Measurements from ENCODE around the gene SSTR3. TPM values are rescaled to one million over a fixed set of nuclear protein-coding genes. Genes with fewer than 3 reads are reported as not detected.

The SSTR3 gene
- total and polyA plus RNA-seq, 2 experiments from 2014 or later = 0.06 TPM; not detected in 1

DNA sequence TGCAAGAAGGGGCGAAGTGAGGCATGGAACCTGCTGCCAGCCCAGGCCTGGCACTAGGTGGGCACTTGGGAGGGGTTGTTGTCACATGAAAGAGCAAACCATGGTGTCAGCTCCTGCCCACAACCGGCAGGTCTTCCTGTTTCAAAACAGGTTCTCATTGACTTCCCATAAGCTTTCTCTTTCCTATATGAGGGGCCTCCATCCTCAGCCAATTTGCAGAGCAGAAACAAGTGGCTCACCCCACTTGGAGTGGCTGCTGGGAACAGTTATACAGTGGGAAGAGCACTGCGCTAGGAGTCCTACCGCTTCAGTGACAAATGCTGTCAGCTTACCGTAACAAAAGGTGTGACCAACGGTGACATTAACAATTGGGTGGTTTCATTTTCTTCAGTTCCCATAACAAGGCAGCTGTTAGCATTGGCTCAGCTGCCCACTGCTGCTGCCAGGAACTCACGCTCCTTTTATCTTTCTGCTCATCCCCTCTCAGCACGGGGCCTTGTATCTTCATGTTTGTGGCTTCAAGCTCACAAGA, 10.2 kb upstream of the SSTR3 start:
- TF ChIP-seq, protein P1, sequence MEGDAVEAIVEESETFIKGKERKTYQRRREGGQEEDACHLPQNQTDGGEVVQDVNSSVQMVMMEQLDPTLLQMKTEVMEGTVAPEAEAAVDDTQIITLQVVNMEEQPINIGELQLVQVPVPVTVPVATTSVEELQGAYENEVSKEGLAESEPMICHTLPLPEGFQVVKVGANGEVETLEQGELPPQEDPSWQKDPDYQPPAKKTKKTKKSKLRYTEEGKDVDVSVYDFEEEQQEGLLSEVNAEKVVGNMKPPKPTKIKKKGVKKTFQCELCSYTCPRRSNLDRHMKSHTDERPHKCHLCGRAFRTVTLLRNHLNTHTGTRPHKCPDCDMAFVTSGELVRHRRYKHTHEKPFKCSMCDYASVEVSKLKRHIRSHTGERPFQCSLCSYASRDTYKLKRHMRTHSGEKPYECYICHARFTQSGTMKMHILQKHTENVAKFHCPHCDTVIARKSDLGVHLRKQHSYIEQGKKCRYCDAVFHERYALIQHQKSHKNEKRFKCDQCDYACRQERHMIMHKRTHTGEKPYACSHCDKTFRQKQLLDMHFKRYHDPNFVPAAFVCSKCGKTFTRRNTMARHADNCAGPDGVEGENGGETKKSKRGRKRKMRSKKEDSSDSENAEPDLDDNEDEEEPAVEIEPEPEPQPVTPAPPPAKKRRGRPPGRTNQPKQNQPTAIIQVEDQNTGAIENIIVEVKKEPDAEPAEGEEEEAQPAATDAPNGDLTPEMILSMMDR (IDR thresholded peaks at IDR 0.05; ENCODE audit: low read depth, low read length) = no peak
- H3K27me3 ChIP-seq = no peaks in the 10 kb centered on the region
- H3K36me3 ChIP-seq = no peaks in the 10 kb centered on the region
- no peaks in the 10 kb centered on the region for H3K9me3 ChIP-seq (ENCODE audit: low read depth)
- DNase-seq (ENCODE audit: low read depth in 1 of 2, low spot score in 1 of 2) = no peak
- no peak overlapping the region for H3K4me3 ChIP-seq
- no peak overlapping the region for H3K27ac ChIP-seq
- no peaks in the 10 kb centered on the region for H3K4me1 ChIP-seq (ENCODE audit: low read depth)

DNA sequence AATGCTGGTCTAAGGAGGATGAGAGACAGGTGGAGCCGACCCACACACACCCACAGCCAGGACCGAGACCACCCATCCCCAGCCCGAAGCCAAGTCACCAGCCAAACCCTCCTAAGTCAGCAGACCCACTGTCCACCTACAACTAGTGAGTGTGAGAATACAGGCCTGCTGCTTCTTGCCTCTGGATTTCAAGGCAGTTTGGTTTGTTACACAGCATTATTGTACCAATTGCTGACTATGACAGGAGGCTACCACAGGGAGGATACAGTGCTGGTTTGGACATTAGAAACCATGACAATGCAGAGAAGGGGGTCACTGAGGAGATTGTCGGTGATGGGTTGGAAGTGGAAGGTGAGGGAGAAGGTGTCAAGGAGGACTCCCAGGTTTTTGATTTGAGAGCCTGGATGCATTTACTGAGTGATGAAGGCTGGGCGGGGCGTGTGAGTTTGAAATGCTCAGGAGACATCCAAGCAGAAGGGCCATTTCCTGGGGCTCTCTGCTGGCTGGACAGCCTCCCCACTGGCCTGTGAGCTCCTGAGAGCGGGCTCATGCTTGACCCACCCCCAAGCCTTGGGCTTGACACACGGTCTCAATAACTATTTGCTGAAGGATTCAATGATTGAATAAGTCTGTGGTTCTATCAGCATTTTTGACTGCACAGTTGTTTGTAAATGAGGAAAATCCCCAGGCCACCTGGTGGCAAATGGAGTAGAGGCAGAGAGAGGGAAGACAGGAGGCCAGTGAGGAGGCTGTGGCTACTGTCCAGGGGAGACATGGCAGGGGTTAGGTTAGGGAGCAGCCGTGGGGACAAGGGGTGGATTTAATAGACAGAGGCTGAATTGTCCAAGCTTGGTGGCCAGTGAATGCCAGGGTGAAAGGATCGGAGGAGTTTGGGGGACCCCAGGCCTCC, 9.4 kb upstream of the SSTR3 start:
- Histone ChIP-seq H3K27me3 (no peaks in the 10 kb centered on the region), H3K27ac (no peak overlapping the region), H3K4me1 (ENCODE audit: low read depth) (no peaks in the 10 kb centered on the region), H3K4me3 (no peak overlapping the region), H3K9me3 (ENCODE audit: low read depth) (no peaks in the 10 kb centered on the region), H3K36me3 (no peaks in the 10 kb centered on the region)
- DNase-seq (ENCODE audit: low read depth in 1 of 2, low spot score in 1 of 2) = no peak
- TF ChIP-seq, protein P1 (IDR thresholded peaks at IDR 0.05; ENCODE audit: low read depth, low read length) = no peak

DNA sequence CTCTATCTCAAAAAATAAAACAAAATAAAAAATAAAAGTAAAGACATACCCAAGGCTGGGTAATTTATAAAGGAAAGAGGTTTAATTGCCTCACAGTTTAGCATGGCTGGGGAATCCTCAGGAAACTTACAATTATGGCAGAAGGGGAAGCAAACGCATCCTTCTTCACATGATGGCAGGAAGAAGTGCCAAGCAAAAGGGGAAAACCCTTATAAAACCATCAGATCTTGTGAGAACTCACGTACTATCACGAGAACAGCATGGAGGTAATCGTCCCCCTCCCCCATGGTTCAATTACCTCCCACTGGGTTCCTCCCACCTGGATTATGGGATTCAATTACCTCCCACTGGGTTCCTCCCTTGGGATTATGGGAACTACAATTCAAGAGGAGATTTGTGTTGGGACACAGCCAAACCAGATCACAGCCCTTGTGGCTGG, 8.3 kb upstream of the SSTR3 start:
- Histone ChIP-seq H3K36me3 (no peaks in the 10 kb centered on the region), H3K4me3 (no peak overlapping the region), H3K9me3 (ENCODE audit: low read depth) (no peaks in the 10 kb centered on the region), H3K27me3 (no peaks in the 10 kb centered on the region), H3K27ac (no peak overlapping the region), H3K4me1 (ENCODE audit: low read depth) (no peaks in the 10 kb centered on the region)
- TF ChIP-seq, protein P1 (IDR thresholded peaks at IDR 0.05; ENCODE audit: low read depth, low read length) = no peak
- DNase-seq (ENCODE audit: low read depth in 1 of 2, low spot score in 1 of 2) = peak in 1 of 2 donors; percentile 43

DNA sequence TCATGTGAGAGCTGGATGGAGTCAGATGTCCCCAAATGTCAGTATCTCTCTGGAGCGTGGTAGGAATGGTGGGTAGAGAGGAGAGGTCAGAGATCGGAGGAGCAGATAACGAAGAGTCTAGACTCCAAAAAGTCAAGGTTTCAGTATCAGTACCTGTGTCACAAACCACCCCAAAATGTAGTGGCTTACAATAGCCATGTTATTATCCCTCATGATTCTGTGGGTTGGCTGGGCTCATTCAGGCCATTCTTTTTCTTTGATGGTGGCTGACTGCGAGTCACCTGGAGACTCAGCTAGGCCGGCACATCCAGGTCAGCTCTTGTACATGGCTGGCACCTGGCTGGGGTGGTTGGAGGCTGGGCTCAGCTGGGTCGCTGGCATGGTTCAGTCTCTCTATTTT, 7.3 kb upstream of the SSTR3 start:
- TF ChIP-seq, protein P1 (IDR thresholded peaks at IDR 0.05; ENCODE audit: low read depth, low read length) = no peak
- H3K27ac ChIP-seq = no peak overlapping the region
- DNase-seq (ENCODE audit: low read depth in 1 of 2, low spot score in 1 of 2) = no peak
- peaks cover 1% of the 10 kb centered on the region for H3K4me1 ChIP-seq (ENCODE audit: low read depth)
- H3K9me3 ChIP-seq (ENCODE audit: low read depth) = no peaks in the 10 kb centered on the region
- no peak overlapping the region for H3K4me3 ChIP-seq
- no peaks in the 10 kb centered on the region for H3K36me3 ChIP-seq
- H3K27me3 ChIP-seq = no peaks in the 10 kb centered on the region

DNA sequence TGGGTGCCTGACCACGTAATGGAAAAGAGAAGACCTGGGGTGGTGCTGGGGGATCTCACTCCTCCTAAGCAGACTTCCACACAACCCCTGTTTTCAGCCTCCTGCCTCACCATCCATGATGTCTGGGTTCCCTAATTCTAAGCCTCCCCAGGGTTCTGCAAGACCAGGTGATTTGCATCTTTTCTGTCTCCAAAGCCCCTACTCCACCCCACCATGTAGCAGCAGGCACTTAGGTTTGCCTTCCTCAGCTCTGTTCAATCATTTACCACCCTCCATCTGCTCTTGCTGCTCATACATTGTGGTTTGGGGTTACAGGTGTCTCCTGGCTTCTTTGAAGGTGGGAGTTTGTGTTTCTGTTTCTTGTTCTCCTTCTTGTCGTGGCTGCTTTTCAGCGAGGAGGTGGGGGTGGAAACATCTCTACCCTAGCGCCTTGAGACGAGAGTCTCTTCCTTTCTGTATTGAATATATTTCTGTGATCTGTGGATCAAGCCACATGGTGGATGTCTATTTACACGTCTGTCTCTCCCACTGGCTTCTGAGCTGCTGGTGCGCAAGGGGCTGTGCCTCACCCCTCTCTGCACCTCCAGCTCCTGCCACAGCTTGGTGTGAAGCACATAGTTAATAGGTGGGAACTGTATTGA, 6.6 kb upstream of the SSTR3 start:
- Histone ChIP-seq H3K4me1 (ENCODE audit: low read depth) (peaks cover 6% of the 10 kb centered on the region), H3K9me3 (ENCODE audit: low read depth) (no peaks in the 10 kb centered on the region), H3K27me3 (no peaks in the 10 kb centered on the region), H3K27ac (no peak overlapping the region), H3K36me3 (no peaks in the 10 kb centered on the region), H3K4me3 (no peak overlapping the region)
- TF ChIP-seq, protein P1 (IDR thresholded peaks at IDR 0.05; ENCODE audit: low read depth, low read length) = no peak
- no peak for DNase-seq (ENCODE audit: low read depth in 1 of 2, low spot score in 1 of 2)

Data from cardiac muscle cell (in vitro differentiated cells and primary cell).